GM10266 (cell line): Measurements from ENCODE around the gene CDH4.

Experiments used
- DNase-seq: peaks from one replicate; pipeline ENCODE4 v3.0.0; 2012; ENCODE audit errors: extremely low spot score
- CTCF ChIP-seq: IDR thresholded peaks from 2 replicates; pipeline ENCODE4 v1.5.1; 2012; ENCODE audit warnings: mild to moderate bottlenecking, low read depth; ENCODE audit not compliant: control insufficient read depth, insufficient read depth; ENCODE audit errors: missing control alignments

Gene CDH4

GRCh38 chr20:61705386-61706258 lies 453.6 kb downstream of the CDH4 start:
- TF ChIP-seq CTCF: no peak
- no peak for DNase-seq

GRCh38 chr20:61706259-61706961 lies 454.3 kb downstream of the CDH4 start:
- no peak for TF ChIP-seq CTCF
- DNase-seq: no peak

GRCh38 chr20:61708891-61709290 lies 456.8 kb downstream of the CDH4 start:
- DNase-seq: no peak
- TF ChIP-seq CTCF: no peak

- no peak for DNase-seq
- no peak for TF ChIP-seq CTCF
Observed at GRCh38 chr20:61710108-61710507, 458.0 kb downstream of the CDH4 start.

GRCh38 chr20:61712688-61713087 lies 460.6 kb downstream of the CDH4 start:
- no peak for DNase-seq

GRCh38 chr20:61718361-61719005 lies 466.4 kb downstream of the CDH4 start:
- no peak for TF ChIP-seq CTCF
- DNase-seq: no peak

More at GRCh38 chr20:61712688-61713087, 460.6 kb downstream of the CDH4 start:
- no peak for TF ChIP-seq CTCF
